ENCODE measurements around the gene MRPL30.

Gene MRPL30

DNA sequence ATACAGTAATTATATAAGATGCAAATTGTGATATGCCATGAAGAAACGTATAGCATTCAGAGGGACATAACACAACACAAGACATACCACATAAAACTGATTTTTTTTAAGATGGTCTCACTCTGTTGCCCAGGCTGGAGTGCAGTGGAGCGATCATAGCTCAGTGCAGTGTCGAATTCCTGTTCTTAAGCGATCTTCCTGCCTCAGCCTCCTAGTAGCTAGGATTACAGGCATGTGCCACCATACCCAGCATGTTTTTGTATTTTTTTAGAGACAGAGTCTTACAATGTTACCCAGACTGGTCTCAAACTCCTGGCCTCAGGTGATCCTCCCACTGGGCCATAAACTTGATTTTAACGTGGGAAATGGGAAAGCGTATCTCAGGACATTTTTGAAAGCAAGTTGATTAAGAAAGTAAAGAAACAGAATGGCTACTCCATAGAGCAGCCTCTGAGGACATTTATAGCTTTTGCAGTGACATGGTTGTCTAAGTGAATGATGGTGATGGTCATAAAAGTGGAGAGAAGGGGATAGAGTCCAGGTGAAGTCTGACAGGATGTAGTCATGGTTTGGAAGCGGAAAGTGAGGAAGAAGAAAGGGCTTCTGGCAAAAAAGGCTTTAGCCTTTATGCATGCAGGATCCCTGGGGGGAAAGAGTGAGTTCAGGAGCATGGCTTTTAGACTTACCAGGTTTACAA lies 28.6 kb upstream of the MRPL30 start:
- no peak for TF ChIP-seq ZFX (IDR thresholded peaks at IDR 0.05; ENCODE audit: borderline replicate concordance)
- TF ChIP-seq, protein P1, sequence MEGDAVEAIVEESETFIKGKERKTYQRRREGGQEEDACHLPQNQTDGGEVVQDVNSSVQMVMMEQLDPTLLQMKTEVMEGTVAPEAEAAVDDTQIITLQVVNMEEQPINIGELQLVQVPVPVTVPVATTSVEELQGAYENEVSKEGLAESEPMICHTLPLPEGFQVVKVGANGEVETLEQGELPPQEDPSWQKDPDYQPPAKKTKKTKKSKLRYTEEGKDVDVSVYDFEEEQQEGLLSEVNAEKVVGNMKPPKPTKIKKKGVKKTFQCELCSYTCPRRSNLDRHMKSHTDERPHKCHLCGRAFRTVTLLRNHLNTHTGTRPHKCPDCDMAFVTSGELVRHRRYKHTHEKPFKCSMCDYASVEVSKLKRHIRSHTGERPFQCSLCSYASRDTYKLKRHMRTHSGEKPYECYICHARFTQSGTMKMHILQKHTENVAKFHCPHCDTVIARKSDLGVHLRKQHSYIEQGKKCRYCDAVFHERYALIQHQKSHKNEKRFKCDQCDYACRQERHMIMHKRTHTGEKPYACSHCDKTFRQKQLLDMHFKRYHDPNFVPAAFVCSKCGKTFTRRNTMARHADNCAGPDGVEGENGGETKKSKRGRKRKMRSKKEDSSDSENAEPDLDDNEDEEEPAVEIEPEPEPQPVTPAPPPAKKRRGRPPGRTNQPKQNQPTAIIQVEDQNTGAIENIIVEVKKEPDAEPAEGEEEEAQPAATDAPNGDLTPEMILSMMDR (IDR thresholded peaks at IDR 0.05) = no peak
- no peak overlapping the region for H3K27ac ChIP-seq

DNA sequence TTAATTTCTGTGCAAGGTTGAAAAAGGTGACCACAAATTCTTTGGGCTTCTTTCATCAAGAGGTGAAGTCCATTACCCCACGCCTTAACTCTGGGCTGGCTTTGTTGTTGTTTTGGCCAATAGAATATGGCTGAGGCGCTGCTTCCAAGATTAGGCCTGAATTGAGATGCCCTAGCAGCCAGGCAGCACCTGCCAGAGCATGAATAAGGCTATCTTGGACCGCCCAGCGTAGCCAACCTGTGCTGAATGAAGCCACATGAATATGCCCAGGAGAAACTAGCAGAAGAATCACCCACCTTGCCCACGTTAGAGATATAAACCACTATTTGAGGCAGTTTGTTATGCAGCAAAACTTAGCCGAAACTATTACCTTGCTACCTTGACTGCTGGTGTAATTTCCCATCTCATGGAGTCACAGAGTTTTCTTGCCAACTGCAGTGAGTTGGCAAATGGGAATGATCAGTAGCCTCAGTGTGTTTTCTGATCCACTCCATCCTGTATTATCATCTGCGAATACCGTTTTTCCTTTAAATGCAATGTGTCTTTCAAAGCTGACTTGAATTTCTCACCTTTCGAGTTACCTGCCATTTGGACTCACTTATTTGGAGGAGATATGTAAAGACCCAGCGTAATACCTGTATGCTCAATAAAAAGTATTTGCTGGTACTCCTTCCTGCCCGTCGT lies 26.9 kb upstream of the MRPL30 start:
- TF ChIP-seq ZFX (IDR thresholded peaks at IDR 0.05; ENCODE audit: borderline replicate concordance) = no peak
- TF ChIP-seq, protein P1 (IDR thresholded peaks at IDR 0.05) = no peak
- peak overlapping the region; percentile 82 for H3K27ac ChIP-seq

DNA sequence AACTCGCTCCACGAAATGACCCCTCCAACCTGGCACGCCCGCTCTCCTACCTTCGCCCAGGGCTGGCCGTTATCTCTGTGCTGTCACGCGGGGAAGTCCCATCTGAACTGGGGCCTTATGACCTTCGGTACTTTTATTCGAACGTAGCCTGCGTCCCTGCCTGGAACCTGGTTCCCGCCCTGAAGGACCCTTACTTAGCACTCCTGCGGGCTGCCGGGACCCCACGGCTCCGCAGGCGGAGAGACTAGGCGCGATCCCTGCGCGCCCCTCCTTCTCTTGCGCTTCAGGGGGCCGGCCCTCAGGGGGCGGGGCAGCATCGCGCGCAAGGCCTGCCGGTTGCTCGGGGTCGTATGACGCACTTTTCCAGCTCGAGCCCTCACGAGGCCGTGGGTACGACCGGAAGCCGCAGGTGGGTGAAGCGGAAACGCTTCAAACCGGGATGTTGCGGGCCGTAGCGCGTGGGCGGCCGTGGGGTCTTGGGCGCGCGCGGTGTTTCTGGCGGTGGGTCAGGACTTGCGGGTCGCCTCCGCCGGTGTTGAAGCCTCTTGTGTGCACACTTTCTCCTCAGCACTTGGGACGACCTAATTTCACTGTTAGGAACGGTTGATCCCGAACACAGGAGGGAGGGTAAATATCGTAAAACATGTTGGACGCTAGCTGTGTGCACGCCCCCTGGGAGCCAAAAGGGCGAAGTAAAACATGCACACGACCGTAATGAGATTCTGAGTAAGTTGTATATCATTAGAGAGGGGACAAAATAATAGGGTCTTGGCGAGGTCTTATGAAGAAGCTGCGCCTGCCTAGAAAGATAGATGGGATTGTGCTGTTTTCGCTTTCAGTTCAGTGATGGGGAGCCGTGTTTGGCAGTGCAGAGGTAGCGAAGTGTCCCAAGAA lies 26.1 kb upstream of the MRPL30 start, which contains the start of the genes LIPT1 and TSGA10:
Gene LIPT1, plus strand, starts transcription at position 325 of the 894 bp plus-strand sequence. CDS start 6,991 bp downstream, outside the sequence.
Gene TSGA10, minus strand, starts transcription at position 300 of the 894 bp plus-strand sequence. CDS start 45,503 bp downstream, outside the sequence.
- TF ChIP-seq, protein P1 (IDR thresholded peaks at IDR 0.05) = peak; percentile 30
- TF ChIP-seq ZFX (IDR thresholded peaks at IDR 0.05; ENCODE audit: borderline replicate concordance) = no peak

DNA sequence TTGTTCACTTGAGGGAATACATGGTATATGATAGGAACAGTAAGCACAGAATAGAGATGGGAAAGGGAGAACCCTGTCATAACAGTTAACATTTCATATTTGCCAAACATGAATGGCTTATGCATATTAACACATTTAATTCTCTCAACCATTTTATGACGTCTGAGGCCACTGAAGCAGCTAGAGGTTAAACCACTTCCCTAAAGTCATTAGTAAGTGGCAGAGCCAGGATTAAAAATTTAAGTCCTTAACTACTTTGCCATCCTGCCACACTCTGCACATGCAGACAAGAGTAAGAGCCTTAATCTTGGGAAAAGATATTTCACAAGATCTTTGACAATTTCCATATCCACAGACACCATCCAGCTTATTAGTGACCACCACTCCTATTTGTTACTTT lies 24.1 kb upstream of the MRPL30 start:
- TF ChIP-seq, protein P1 (IDR thresholded peaks at IDR 0.05) = no peak
- no peak for TF ChIP-seq ZFX (IDR thresholded peaks at IDR 0.05; ENCODE audit: borderline replicate concordance)
- H3K27ac ChIP-seq = peak overlapping the region; percentile 63

More for the DNA sequence above, 26.1 kb upstream of the MRPL30 start, which contains the start of the genes LIPT1 and TSGA10:
- H3K27ac ChIP-seq = peak within 1 kb of the TSS; percentile 82

DNA sequence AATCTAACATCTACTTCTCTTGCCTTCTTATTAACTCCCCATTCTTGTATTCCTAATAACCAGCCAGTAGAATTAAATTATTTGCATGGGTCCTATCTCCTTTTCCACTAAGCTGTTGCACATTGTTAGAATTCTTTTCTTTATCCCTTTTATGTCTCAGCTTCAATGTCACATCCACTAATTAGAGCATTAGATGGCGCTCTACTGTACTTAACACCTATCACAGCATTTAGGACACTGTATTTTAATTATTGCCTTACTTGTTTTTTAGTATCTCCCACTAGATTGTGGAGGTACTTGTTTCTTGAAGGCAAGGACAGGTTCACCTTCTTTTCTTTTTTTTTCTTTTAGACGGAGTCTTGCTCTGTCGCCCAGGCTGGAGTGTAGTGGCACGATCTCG lies 22.4 kb upstream of the MRPL30 start:
- H3K27ac ChIP-seq = peak overlapping the region; percentile 63; the same call in 1 of the 2 replicates
- TF ChIP-seq, protein P1 (IDR thresholded peaks at IDR 0.05) = no peak
- no peak for TF ChIP-seq ZFX (IDR thresholded peaks at IDR 0.05; ENCODE audit: borderline replicate concordance)

DNA sequence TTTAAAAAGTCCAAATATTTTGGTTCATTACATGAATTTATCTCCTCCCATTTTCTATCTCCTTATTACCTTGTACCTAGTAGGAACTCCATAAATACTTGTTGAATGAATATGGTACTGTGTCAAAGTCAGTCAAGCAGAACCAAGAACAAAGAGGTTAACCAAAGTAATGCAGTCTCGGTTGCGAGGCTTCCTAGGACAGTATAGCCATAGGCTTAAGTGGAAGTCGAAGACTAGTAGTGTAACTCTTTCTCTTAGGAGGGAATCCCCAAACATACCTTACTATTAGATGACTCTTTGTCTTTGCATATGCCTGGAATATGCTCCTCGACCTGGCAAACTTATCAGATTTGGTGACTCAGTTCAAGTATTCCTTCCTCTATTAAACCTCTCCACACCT lies 21.4 kb upstream of the MRPL30 start:
- TF ChIP-seq, protein P1 (IDR thresholded peaks at IDR 0.05) = no peak
- TF ChIP-seq ZFX (IDR thresholded peaks at IDR 0.05; ENCODE audit: borderline replicate concordance) = no peak

More for the DNA sequence above, 21.4 kb upstream of the MRPL30 start:
- no peak overlapping the region for H3K27ac ChIP-seq
